ENCODE results near the gene IQGAP3. TPM values are rescaled to one million over a fixed set of nuclear protein-coding genes. Genes with fewer than 3 reads are reported as not detected.
A peak's percentile ranks its signal among the peaks of the same experiment; 100 is the strongest.

Gene IQGAP3
- total RNA-seq, 1 donor from 2014 or later: 1.5 TPM

DNA sequence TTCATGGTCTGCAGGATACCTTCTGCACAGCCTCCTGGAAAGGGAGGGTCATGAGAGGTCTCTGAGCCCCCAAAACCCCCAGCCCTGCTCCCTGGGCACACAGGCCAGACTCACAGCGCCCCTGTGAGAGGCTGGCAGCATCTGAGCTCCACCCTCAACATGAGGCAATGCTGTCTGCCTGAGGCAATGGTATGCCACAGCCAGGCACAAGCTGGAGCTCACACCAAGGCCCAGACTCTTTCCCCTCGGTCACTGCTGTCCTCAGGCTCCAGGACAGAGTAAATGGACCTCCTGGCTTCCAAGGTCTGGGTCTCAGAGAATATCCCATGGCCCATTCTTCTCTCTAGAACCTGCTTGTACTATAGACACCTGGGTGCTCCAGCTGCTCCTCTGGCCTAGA lies 89.0 kb downstream of the IQGAP3 start:
- no peak for DNase-seq (ENCODE audit: low read depth)

- DNase-seq (ENCODE audit: low read depth): no peak
Measured at GRCh38 chr1:156482276-156482675, 90.1 kb downstream of the IQGAP3 start.

DNA sequence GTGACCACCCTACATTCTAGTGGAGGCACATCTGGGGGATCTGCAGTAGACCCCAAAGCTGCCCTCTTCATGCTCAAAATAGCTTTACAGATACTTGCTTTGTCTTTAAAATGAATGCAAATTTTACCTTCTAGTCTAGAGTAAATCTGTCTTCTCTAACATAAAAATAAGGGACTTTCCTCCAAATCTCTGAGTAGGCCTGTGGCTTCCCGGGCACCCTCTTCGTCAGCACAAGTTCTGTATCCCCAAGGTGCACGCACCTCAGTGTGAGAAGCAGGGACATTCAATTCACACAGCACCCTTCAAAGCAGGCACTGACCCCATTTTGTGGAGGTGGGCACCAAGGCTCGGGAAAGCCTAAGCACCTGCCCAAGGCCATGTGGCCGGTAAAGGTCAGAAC lies 90.8 kb downstream of the IQGAP3 start:
- no peak for DNase-seq (ENCODE audit: low read depth)

GRCh38 chr1:156480411-156481192 lies 91.8 kb downstream of the IQGAP3 start:
- no peak for DNase-seq (ENCODE audit: low read depth)

DNA sequence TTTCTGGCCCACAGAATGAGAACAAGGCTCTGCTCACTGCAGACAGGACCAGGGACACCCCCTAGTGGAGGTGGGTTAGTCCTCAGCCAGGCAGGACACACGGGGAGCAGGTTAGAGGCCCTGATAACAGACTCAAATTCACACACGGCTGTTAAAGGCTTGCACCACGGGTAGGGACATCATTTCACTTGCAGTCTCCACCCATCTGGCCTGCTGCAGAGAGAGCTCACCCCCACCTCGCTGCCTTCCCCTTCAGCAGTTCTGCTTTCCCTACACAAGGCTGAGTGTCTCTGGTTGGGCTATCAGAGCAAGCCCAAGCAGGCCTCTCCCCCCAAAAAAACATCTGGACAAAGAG lies 92.4 kb downstream of the IQGAP3 start:
- DNase-seq (ENCODE audit: low read depth): no peak

DNA sequence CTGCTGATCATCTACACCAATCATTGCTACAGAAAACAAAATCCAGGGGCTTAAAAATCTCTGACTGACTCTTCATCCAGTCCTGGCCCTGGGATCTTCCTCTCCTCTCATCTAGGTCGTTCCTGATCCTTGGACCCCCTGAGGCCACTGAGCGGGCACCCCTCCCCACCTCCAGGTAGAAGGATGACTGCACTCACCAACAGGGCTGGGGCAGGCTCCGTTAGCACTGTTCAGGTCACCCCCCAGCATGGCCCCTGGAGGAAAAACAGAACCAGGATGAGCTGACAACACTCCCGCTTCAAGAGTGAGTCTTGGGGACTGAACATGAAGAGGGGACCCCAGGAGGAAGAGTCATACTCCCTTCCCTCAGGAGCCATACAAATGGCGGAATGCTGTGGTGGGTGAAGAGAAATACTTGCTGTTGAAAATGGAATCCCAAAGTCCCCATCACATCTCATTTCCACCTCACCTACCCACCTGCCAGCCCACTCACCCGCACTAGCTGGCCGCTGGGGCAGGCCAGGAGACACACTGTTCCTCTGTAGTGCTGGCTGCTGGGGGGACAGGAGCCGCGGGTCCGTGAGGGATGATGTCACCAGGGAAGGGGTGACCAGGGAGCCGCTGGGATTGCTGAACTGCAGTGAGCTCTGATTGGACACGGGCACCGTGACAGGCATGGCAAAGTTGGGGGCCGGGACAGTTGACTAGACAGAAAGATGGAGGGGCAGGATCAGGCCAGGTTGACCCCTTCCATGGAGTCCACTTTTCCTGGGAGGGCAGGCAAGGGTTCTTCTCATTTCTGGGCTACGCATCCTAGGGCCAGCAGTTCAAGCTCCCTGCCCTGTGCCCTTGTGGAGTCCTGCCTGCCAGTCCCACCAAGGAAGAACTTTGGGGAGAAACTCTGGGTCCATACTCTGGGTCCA lies 93.0 kb downstream of the IQGAP3 start:
- DNase-seq (ENCODE audit: low read depth): no peak

GRCh38 chr1:156478250-156478627 lies 94.1 kb downstream of the IQGAP3 start:
- DNase-seq (ENCODE audit: low read depth): no peak

DNA sequence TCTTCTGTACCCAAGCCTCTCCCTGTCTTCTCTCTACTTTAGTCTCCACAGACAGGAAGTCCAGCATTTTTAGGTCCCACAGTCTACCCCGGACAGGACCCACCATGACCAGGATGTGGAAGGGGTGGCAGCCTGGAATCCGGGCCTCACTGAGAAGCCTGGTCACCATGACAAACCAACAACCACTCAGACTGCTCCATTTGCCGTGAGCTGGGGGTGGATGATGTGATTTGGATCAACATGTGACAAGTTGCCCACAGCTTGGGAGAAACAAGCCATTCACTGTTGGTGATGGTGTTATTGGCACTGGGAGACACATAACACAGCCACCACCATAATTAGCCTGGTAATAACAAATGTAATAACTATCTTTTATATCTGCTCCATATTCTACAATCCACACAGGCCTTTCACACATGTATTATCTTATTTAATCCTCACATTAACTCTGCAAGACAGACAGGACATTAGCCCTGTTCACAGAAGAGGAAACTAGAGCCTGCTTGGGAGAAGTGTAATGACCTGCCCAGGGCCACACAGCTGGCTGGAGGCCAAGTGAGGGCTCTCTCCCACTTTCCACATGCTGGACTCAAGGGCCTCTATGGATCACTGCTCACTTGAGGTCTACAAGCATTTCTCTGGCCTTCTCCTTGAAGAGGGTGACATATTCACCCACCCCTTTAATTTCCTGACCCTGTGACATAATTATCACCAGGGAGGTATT lies 94.7 kb downstream of the IQGAP3 start:
- DNase-seq (ENCODE audit: low read depth): no peak

- peak; percentile 77 for DNase-seq (ENCODE audit: low read depth)
Measured at GRCh38 chr1:156476501-156477298, 95.7 kb downstream of the IQGAP3 start.

GRCh38 chr1:156475568-156476500 lies 96.5 kb downstream of the IQGAP3 start:
- DNase-seq (ENCODE audit: low read depth): no peak

Other genes starting within 250 kb of the IQGAP3 start
- gene CCT3, start 234.3 kb downstream of the IQGAP3 start, total RNA-seq: 499 and 846 TPM in 2 replicates
- gene TSACC, start 234.0 kb downstream of the IQGAP3 start, total RNA-seq: not detected in 2 replicates
- 0.55 TPM in 1 of 2 replicates, not detected in the other for gene RHBG, start 203.4 kb downstream of the IQGAP3 start, total RNA-seq
- gene MEF2D, start 71.8 kb downstream of the IQGAP3 start, total RNA-seq: 3.8 and 10.0 TPM in 2 replicates
- gene TTC24, start 7.2 kb upstream of the IQGAP3 start, total RNA-seq: not detected in 2 replicates
- gene NAXE, start 19.2 kb upstream of the IQGAP3 start, total RNA-seq: 92.9 and 138 TPM in 2 replicates
- 13.5 and 33.8 TPM in 2 replicates for gene GPATCH4, start 28.9 kb upstream of the IQGAP3 start, total RNA-seq
- gene HAPLN2, start 46.9 kb upstream of the IQGAP3 start, total RNA-seq: not detected in 2 replicates
- 3.7 TPM in 1 of 2 replicates, not detected in the other for gene BCAN, start 69.6 kb upstream of the IQGAP3 start, total RNA-seq
- 1.0 and 1.6 TPM in 2 replicates for gene NES, start 104.8 kb upstream of the IQGAP3 start, total RNA-seq
- gene CRABP2, start 133.0 kb upstream of the IQGAP3 start, total RNA-seq: 1.4 and 8.3 TPM in 2 replicates
- 5.2 and 11.5 TPM in 2 replicates for gene METTL25B, start 155.9 kb upstream of the IQGAP3 start, total RNA-seq
- gene ISG20L2, start 156.2 kb upstream of the IQGAP3 start, total RNA-seq: 6.3 and 10.3 TPM in 2 replicates
- 26.3 and 40.8 TPM in 2 replicates for gene MRPL24, start 168.5 kb upstream of the IQGAP3 start, total RNA-seq
- gene HDGF, start 179.1 kb upstream of the IQGAP3 start, total RNA-seq: 249 and 383 TPM in 2 replicates
- gene PRCC, start 195.0 kb upstream of the IQGAP3 start, total RNA-seq: 9.4 and 26.2 TPM in 2 replicates
- 0.30 TPM in 1 of 2 replicates, not detected in the other for gene SH2D2A, start 244.3 kb upstream of the IQGAP3 start, total RNA-seq

Measured in renal cortical epithelial cell (primary cell).